ENCODE measurements around the gene FLNB. TPM values are rescaled to one million over a fixed set of nuclear protein-coding genes. Genes with fewer than 3 reads are reported as not detected.

Gene FLNB
- total and polyA plus RNA-seq, 2 of the 13 experiments (the other 11 are each of a cell fraction or from before 2014, with no cell fraction given), result 106 to 130 TPM

DNA sequence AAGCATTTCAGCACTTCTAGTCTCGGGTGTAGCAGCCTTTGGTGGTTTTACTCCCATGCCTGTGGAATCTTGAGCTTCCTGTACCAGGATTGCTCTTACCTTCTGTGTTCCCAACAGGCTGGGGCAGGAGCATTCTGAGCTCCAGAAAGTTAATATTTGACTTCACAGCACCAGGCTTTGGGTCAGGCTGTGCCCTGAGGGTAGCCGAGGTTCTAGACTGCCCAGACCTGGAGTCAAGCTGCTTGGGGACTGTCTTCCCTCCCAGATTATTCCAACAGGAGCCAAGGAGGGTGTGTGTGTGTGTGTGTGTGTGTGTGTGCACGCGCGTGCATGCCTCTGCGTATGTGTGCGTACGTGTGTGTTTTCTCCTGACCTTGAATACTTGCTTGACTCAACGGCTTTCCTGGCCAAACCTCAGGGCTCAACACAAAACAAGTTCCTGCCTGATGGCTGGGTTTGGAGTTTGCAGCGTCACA is 94.8 kb downstream of the FLNB start (continued):
- TF ChIP-seq, protein P1, sequence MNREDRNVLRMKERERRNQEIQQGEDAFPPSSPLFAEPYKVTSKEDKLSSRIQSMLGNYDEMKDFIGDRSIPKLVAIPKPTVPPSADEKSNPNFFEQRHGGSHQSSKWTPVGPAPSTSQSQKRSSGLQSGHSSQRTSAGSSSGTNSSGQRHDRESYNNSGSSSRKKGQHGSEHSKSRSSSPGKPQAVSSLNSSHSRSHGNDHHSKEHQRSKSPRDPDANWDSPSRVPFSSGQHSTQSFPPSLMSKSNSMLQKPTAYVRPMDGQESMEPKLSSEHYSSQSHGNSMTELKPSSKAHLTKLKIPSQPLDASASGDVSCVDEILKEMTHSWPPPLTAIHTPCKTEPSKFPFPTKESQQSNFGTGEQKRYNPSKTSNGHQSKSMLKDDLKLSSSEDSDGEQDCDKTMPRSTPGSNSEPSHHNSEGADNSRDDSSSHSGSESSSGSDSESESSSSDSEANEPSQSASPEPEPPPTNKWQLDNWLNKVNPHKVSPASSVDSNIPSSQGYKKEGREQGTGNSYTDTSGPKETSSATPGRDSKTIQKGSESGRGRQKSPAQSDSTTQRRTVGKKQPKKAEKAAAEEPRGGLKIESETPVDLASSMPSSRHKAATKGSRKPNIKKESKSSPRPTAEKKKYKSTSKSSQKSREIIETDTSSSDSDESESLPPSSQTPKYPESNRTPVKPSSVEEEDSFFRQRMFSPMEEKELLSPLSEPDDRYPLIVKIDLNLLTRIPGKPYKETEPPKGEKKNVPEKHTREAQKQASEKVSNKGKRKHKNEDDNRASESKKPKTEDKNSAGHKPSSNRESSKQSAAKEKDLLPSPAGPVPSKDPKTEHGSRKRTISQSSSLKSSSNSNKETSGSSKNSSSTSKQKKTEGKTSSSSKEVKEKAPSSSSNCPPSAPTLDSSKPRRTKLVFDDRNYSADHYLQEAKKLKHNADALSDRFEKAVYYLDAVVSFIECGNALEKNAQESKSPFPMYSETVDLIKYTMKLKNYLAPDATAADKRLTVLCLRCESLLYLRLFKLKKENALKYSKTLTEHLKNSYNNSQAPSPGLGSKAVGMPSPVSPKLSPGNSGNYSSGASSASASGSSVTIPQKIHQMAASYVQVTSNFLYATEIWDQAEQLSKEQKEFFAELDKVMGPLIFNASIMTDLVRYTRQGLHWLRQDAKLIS (CRISPR knock-in tag; IDR thresholded peaks at IDR 0.05), result no peak
- TF ChIP-seq POLR2G (IDR thresholded peaks at IDR 0.05; ENCODE audit: low read depth, low read length) (peak; percentile 65; the same call in 1 of the 2 replicates), ZIK1 (CRISPR knock-in tag; IDR thresholded peaks at IDR 0.05; ENCODE audit: borderline replicate concordance, low read depth) (no peak), RARA (CRISPR knock-in tag; IDR thresholded peaks at IDR 0.05) (peak; percentile 30; the same call in 1 of the 2 replicates), ZBTB38 (CRISPR knock-in tag; IDR thresholded peaks at IDR 0.05) (no peak), ZNF550 (CRISPR knock-in tag; IDR thresholded peaks at IDR 0.05; ENCODE audit: borderline replicate concordance) (no peak), XRCC5 (optimal IDR thresholded peaks at IDR 0.05; ENCODE audit: low read length) (peak; percentile 31), HDAC2 (CRISPR knock-in tag; IDR thresholded peaks at IDR 0.05) (no peak), TARDBP (CRISPR knock-in tag; IDR thresholded peaks at IDR 0.05) (peak; percentile 62), ZNF841 (CRISPR knock-in tag; IDR thresholded peaks at IDR 0.05; ENCODE audit: borderline replicate concordance) (no peak), ZNF570 (CRISPR knock-in tag; IDR thresholded peaks at IDR 0.05; ENCODE audit: borderline replicate concordance) (no peak), ZNF12 (CRISPR knock-in tag; IDR thresholded peaks at IDR 0.05) (no peak), ZNF850 (CRISPR knock-in tag; conservative IDR thresholded peaks at IDR 0.05) (no peak), HOXA3 (CRISPR knock-in tag; IDR thresholded peaks at IDR 0.05) (peak; percentile 45; the same call in 1 of the 2 replicates), POGZ (CRISPR knock-in tag; IDR thresholded peaks at IDR 0.05) (peak; percentile 73), SAP130 (CRISPR knock-in tag; IDR thresholded peaks at IDR 0.05; ENCODE audit: low read depth) (peak; percentile 61; the same call in 1 of the 2 replicates), RFX3 (CRISPR knock-in tag; IDR thresholded peaks at IDR 0.05) (no peak)
- TF ChIP-seq, protein P2, sequence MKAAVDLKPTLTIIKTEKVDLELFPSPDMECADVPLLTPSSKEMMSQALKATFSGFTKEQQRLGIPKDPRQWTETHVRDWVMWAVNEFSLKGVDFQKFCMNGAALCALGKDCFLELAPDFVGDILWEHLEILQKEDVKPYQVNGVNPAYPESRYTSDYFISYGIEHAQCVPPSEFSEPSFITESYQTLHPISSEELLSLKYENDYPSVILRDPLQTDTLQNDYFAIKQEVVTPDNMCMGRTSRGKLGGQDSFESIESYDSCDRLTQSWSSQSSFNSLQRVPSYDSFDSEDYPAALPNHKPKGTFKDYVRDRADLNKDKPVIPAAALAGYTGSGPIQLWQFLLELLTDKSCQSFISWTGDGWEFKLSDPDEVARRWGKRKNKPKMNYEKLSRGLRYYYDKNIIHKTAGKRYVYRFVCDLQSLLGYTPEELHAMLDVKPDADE (CRISPR knock-in tag; IDR thresholded peaks at IDR 0.05), result no peak
- TF ChIP-seq, protein P3, sequence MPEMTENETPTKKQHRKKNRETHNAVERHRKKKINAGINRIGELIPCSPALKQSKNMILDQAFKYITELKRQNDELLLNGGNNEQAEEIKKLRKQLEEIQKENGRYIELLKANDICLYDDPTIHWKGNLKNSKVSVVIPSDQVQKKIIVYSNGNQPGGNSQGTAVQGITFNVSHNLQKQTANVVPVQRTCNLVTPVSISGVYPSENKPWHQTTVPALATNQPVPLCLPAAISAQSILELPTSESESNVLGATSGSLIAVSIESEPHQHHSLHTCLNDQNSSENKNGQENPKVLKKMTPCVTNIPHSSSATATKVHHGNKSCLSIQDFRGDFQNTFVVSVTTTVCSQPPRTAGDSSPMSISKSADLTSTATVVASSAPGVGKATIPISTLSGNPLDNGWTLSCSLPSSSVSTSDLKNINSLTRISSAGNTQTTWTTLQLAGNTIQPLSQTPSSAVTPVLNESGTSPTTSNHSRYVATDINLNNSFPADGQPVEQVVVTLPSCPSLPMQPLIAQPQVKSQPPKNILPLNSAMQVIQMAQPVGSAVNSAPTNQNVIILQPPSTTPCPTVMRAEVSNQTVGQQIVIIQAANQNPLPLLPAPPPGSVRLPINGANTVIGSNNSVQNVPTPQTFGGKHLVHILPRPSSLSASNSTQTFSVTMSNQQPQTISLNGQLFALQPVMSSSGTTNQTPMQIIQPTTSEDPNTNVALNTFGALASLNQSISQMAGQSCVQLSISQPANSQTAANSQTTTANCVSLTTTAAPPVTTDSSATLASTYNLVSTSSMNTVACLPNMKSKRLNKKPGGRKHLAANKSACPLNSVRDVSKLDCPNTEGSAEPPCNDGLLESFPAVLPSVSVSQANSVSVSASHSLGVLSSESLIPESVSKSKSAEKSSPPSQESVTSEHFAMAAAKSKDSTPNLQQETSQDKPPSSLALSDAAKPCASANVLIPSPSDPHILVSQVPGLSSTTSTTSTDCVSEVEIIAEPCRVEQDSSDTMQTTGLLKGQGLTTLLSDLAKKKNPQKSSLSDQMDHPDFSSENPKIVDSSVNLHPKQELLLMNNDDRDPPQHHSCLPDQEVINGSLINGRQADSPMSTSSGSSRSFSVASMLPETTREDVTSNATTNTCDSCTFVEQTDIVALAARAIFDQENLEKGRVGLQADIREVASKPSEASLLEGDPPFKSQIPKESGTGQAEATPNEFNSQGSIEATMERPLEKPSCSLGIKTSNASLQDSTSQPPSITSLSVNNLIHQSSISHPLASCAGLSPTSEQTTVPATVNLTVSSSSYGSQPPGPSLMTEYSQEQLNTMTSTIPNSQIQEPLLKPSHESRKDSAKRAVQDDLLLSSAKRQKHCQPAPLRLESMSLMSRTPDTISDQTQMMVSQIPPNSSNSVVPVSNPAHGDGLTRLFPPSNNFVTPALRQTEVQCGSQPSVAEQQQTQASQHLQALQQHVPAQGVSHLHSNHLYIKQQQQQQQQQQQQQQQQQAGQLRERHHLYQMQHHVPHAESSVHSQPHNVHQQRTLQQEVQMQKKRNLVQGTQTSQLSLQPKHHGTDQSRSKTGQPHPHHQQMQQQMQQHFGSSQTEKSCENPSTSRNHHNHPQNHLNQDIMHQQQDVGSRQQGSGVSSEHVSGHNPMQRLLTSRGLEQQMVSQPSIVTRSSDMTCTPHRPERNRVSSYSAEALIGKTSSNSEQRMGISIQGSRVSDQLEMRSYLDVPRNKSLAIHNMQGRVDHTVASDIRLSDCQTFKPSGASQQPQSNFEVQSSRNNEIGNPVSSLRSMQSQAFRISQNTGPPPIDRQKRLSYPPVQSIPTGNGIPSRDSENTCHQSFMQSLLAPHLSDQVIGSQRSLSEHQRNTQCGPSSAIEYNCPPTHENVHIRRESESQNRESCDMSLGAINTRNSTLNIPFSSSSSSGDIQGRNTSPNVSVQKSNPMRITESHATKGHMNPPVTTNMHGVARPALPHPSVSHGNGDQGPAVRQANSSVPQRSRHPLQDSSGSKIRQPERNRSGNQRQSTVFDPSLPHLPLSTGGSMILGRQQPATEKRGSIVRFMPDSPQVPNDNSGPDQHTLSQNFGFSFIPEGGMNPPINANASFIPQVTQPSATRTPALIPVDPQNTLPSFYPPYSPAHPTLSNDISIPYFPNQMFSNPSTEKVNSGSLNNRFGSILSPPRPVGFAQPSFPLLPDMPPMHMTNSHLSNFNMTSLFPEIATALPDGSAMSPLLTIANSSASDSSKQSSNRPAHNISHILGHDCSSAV (CRISPR knock-in tag; IDR thresholded peaks at IDR 0.05; ENCODE audit: borderline replicate concordance), result no peak
